ENCODE data around the gene BTBD9. TPM values are rescaled to one million over a fixed set of nuclear protein-coding genes. Genes with fewer than 3 reads are reported as not detected.

BTBD9 gene
- polyA plus RNA-seq, 2 of the 4 experiments (the other 2 are of a cell fraction), result 2.3 to 4.6 TPM

- H3K27ac ChIP-seq, result no peak overlapping the region
- no peak for DNase-seq (ENCODE audit: low read depth in 1 of 2, low spot score in 1 of 2)
- WGBS (ENCODE audit: missing lambda C conversion rate), result 32% methylated on average over 1 of the region's 1 CpG
- no peak overlapping the region for H3K4me3 ChIP-seq
- no peak for ATAC-seq
- FAIRE-seq, result no peak
- CTCF ChIA-PET, result interaction anchor here (0.7 to 1.8 kb wide), 3 partner anchors 21 to 755 kb away, joined by 3 to 4 read pairs (median 4); no protein-coding TSS in a partner anchor
- no peak for TF ChIP-seq FOXS1 (CRISPR knock-in tag; IDR thresholded peaks at IDR 0.05)
- no peak for TF ChIP-seq EHMT2 (IDR thresholded peaks at IDR 0.05; ENCODE audit: low read depth)
- no peak for TF ChIP-seq HMGXB4 (CRISPR knock-in tag; IDR thresholded peaks at IDR 0.05; ENCODE audit: borderline replicate concordance)
- no peak for TF ChIP-seq NPAS2 (CRISPR knock-in tag; IDR thresholded peaks at IDR 0.05; ENCODE audit: borderline replicate concordance)
- no peak for TF ChIP-seq EHF (CRISPR knock-in tag; IDR thresholded peaks at IDR 0.05)
- no peak for TF ChIP-seq CHD4 (IDR thresholded peaks at IDR 0.05; ENCODE audit: borderline replicate concordance)
- no peak for TF ChIP-seq KDM1A (IDR thresholded peaks at IDR 0.05; ENCODE audit: low read depth)
- TF ChIP-seq SREBF2 (IDR thresholded peaks at IDR 0.05), result no peak
- no peak for TF ChIP-seq RAD21 (conservative IDR thresholded peaks at IDR 0.05 in 1 of 2, IDR thresholded peaks at IDR 0.05 in 1 of 2)
- TF ChIP-seq HDAC2 (IDR thresholded peaks at IDR 0.05), result no peak
- no peak for TF ChIP-seq HES2 (IDR thresholded peaks at IDR 0.05)
- no peak for TF ChIP-seq NR3C1 (IDR thresholded peaks at IDR 0.05)
- H3K9me3 ChIP-seq, result no peaks in the 10 kb centered on the region
- POLR2A ChIA-PET, result no interaction called here
- H3K4me1 ChIP-seq, result peaks cover 15% of the 10 kb centered on the region; the same call in 2 of the 3 replicates
- H3K4me2 ChIP-seq, result no peak overlapping the region
Observed at GRCh38 chr6:38591439-38591838, 48.3 kb downstream of the BTBD9 start.

GRCh38 chr6:38589367-38589720 is 50.4 kb downstream of the BTBD9 start:
- Histone ChIP-seq H3K4me2 (peak overlapping the region; percentile 38; the same call in 2 of the 3 replicates), H3K27ac (0 out of 6 replicates have a peak overlapping the region, but pooled peaks of 1 of the 2 experiments have one; percentile 24), H3K9me3 (no peaks in the 10 kb centered on the region), H3K4me1 (peaks cover 15% of the 10 kb centered on the region; the same call in 2 of the 3 replicates), H3K4me3 (no peak overlapping the region)
- FAIRE-seq (no peak), ATAC-seq (no peak), DNase-seq (ENCODE audit: low read depth in 1 of 2, low spot score in 1 of 2) (no peak)
- 96% methylated on average over 1 of the region's 1 CpG for WGBS (ENCODE audit: missing lambda C conversion rate)
- ChIA-PET POLR2A (no interaction called here), CTCF (no interaction called here)
- no peak for TF ChIP-seq NR3C1 (IDR thresholded peaks at IDR 0.05)
- no peak for TF ChIP-seq FOXS1 (CRISPR knock-in tag; IDR thresholded peaks at IDR 0.05)
- TF ChIP-seq RARB (CRISPR knock-in tag; IDR thresholded peaks at IDR 0.05), result no peak
- no peak for TF ChIP-seq RAD21 (conservative IDR thresholded peaks at IDR 0.05 in 1 of 2, IDR thresholded peaks at IDR 0.05 in 1 of 2)
- TF ChIP-seq TP53 (CRISPR knock-in tag; IDR thresholded peaks at IDR 0.05), result no peak
- no peak for TF ChIP-seq POLR2AphosphoS2 (conservative IDR thresholded peaks at IDR 0.05; ENCODE audit: low read length)
- no peak for TF ChIP-seq MYC (IDR thresholded peaks at IDR 0.05; ENCODE audit: borderline replicate concordance, low read length)
- no peak for TF ChIP-seq HOXB13 (CRISPR knock-in tag; IDR thresholded peaks at IDR 0.05; ENCODE audit: low read depth)
- no peak for TF ChIP-seq HOXB5 (CRISPR knock-in tag; IDR thresholded peaks at IDR 0.05)
- TF ChIP-seq PHF8 (IDR thresholded peaks at IDR 0.05; ENCODE audit: borderline replicate concordance, low read depth), result no peak
- TF ChIP-seq SMC3 (IDR thresholded peaks at IDR 0.05), result no peak
- TF ChIP-seq KDM5A (IDR thresholded peaks at IDR 0.05), result no peak
- no peak for TF ChIP-seq RNF2 (IDR thresholded peaks at IDR 0.05; ENCODE audit: borderline replicate concordance, low read depth)
- no peak for TF ChIP-seq USF2 (IDR thresholded peaks at IDR 0.05)
- TF ChIP-seq REST (IDR thresholded peaks at IDR 0.05), result no peak
- TF ChIP-seq MAX (IDR thresholded peaks at IDR 0.05), result no peak
- no peak for TF ChIP-seq BCL3 (IDR thresholded peaks at IDR 0.05)
- TF ChIP-seq ATOH8 (CRISPR knock-in tag; IDR thresholded peaks at IDR 0.05; ENCODE audit: low read depth), result no peak

All from A549 (cell line).